Measurements from ENCODE around the gene CCDC146. TPM values are rescaled to one million over a fixed set of nuclear protein-coding genes. Genes with fewer than 3 reads are reported as not detected.
"Not testable (repeated sequence)": the region's sequence is repeated elsewhere in the genome, so short reads cannot be mapped to it uniquely, and the experiment has no call there.

CCDC146 gene
- total and polyA plus RNA-seq, 2 experiments from 2014 or later, result 1.9 to 4.0 TPM

DNA sequence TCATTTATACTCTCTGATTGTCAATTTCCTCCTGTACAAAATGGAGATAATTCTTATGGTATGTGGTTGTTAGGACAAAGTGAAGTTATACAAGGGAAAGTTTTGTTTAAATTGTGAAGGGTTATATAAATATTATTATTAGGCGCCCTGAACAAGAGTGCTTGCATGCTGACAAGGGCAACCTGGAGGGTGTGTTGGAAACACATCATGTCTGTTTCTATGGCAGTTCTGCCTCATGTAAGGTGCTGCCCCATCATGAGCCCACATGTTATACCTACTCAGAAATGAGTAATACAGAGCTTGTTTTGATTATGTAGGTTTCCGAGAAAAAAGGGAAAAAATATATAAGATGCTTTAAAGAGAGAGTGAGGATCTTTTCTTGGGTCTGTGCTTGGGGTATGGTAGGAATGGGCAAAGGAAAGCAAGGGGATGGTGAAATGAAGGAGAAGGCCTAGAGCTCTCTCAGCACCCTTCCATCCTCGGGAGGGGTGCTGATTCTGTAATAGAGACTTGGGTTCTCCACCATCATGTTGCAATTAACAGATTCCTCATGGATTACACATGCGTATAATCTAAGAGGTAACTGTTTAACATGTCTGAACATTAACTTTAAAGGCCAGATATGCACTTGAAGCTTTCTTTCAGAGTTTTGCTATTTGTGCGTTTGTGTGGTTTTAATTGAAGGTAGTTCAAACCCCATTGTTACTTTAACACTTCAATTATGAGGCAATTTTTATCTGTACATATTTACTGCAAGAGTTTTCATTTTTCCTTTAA lies 33.4 kb downstream of the CCDC146 start:
- H3K27ac ChIP-seq; DNase-seq (ENCODE audit: low spot score); H3K36me3 ChIP-seq (replicated peaks; ENCODE audit: insufficient read depth, low read depth); H2AFZ ChIP-seq; H3K9me2 ChIP-seq (replicated peaks; ENCODE audit: insufficient read depth); H4K20me1 ChIP-seq (ENCODE audit: insufficient read depth, poor library complexity, severe bottlenecking); H3K4me2 ChIP-seq; H3K4me1 ChIP-seq (ENCODE audit: insufficient read depth); H3K27me3 ChIP-seq; H3K9me3 ChIP-seq (ENCODE audit: low read depth); H3K79me2 ChIP-seq; H3K4me3 ChIP-seq: not testable (repeated sequence)
- 83% methylated on average over 4 of the region's 5 CpGs for WGBS (ENCODE audit: low lambda C conversion rate, missing lambda C conversion rate)

- not testable (repeated sequence) for H3K36me3 ChIP-seq (replicated peaks; ENCODE audit: insufficient read depth, low read depth); H3K4me1 ChIP-seq (ENCODE audit: insufficient read depth); H3K4me2 ChIP-seq; DNase-seq (ENCODE audit: low spot score); H3K9me3 ChIP-seq (ENCODE audit: low read depth); H3K27me3 ChIP-seq; H3K79me2 ChIP-seq; H2AFZ ChIP-seq; H3K9me2 ChIP-seq (replicated peaks; ENCODE audit: insufficient read depth); H4K20me1 ChIP-seq (ENCODE audit: insufficient read depth, poor library complexity, severe bottlenecking); H3K27ac ChIP-seq; H3K4me3 ChIP-seq
- WGBS (ENCODE audit: low lambda C conversion rate, missing lambda C conversion rate), result no CpG with 5 or more reads among the region's 1 CpG
Observed at GRCh38 chr7:77157034-77157433, 34.6 kb downstream of the CCDC146 start.

GRCh38 chr7:77157446-77157845 lies 35.0 kb downstream of the CCDC146 start:
- no peaks in the 10 kb centered on the region for H3K9me2 ChIP-seq (replicated peaks; ENCODE audit: insufficient read depth)
- no peak overlapping the region for H3K27ac ChIP-seq
- DNase-seq (ENCODE audit: low spot score), result no peak
- TF ChIP-seq EZH2phosphoT487 (IDR thresholded peaks at IDR 0.05; ENCODE audit: low read depth, severe bottlenecking, unreplicated experiment) (no peak), EZH2 (IDR thresholded peaks at IDR 0.05; ENCODE audit: borderline replicate concordance) (no peak)
- TF ChIP-seq, protein P1, sequence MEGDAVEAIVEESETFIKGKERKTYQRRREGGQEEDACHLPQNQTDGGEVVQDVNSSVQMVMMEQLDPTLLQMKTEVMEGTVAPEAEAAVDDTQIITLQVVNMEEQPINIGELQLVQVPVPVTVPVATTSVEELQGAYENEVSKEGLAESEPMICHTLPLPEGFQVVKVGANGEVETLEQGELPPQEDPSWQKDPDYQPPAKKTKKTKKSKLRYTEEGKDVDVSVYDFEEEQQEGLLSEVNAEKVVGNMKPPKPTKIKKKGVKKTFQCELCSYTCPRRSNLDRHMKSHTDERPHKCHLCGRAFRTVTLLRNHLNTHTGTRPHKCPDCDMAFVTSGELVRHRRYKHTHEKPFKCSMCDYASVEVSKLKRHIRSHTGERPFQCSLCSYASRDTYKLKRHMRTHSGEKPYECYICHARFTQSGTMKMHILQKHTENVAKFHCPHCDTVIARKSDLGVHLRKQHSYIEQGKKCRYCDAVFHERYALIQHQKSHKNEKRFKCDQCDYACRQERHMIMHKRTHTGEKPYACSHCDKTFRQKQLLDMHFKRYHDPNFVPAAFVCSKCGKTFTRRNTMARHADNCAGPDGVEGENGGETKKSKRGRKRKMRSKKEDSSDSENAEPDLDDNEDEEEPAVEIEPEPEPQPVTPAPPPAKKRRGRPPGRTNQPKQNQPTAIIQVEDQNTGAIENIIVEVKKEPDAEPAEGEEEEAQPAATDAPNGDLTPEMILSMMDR (IDR thresholded peaks at IDR 0.05; ENCODE audit: poor library complexity), result no peak
- 47% methylated on average over 1 of the region's 1 CpG for WGBS (ENCODE audit: low lambda C conversion rate, missing lambda C conversion rate)
- no peaks in the 10 kb centered on the region for H4K20me1 ChIP-seq (ENCODE audit: insufficient read depth, poor library complexity, severe bottlenecking)
- H3K79me2 ChIP-seq, result no peaks in the 10 kb centered on the region
- no peaks in the 10 kb centered on the region for H3K27me3 ChIP-seq
- no peak overlapping the region for H3K4me2 ChIP-seq
- H2AFZ ChIP-seq, result no peak overlapping the region
- H3K9me3 ChIP-seq (ENCODE audit: low read depth), result no peaks in the 10 kb centered on the region
- H3K4me3 ChIP-seq, result no peak overlapping the region
- H3K4me1 ChIP-seq (ENCODE audit: insufficient read depth), result no peaks in the 10 kb centered on the region
- H3K36me3 ChIP-seq (replicated peaks; ENCODE audit: insufficient read depth, low read depth), result no peaks in the 10 kb centered on the region

DNA sequence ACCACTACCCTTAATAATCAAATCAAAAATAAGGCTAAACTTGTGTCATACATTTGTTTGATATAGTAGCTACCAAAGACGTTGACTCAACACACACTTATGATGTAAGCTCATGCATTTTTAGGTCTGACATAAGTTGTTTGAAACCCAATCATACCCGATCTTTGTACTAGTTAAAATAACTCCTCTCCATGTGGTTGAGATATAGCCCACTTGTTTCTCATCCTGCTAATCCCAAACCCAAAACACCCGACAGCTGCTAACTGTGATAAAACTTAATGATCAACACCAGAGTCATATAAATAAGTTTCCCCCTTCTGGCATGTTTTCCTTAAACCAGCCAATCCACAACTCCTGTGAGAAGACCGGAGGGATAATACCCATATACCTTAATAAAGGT lies 48.7 kb downstream of the CCDC146 start:
- not testable (repeated sequence) for H3K79me2 ChIP-seq; H3K9me2 ChIP-seq (replicated peaks; ENCODE audit: insufficient read depth); DNase-seq (ENCODE audit: low spot score); H3K27me3 ChIP-seq; H4K20me1 ChIP-seq (ENCODE audit: insufficient read depth, poor library complexity, severe bottlenecking); H3K4me1 ChIP-seq (ENCODE audit: insufficient read depth); H3K36me3 ChIP-seq (replicated peaks; ENCODE audit: insufficient read depth, low read depth); H3K4me2 ChIP-seq; H3K9me3 ChIP-seq (ENCODE audit: low read depth); H3K27ac ChIP-seq; H2AFZ ChIP-seq; H3K4me3 ChIP-seq
- WGBS (ENCODE audit: low lambda C conversion rate, missing lambda C conversion rate), result 75% methylated on average over 4 of the region's 4 CpGs

- 93% methylated on average over 6 of the region's 6 CpGs for WGBS (ENCODE audit: low lambda C conversion rate, missing lambda C conversion rate)
Observed at GRCh38 chr7:77172437-77173172, 50.2 kb downstream of the CCDC146 start.

DNA sequence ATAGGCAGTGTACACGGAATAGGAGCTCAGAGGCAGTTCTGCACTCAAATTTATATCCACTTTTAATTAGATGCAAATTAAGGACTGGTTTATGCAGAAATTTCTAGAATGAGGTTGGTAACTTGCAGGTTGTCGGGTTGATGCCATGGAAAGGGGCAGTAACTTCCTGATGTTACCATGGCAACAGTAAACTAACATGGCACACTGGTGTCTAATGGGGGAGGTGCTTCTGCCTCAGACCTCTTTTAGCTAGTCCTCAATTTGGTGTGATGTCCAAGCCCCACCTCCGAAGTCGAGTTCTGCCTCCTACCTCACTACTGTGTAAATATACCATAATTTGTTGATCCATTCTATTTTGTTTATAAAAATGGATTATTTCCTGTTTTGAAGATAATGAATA lies 52.0 kb downstream of the CCDC146 start:
- H3K4me3 ChIP-seq; H3K4me2 ChIP-seq; H3K4me1 ChIP-seq (ENCODE audit: insufficient read depth); H3K27me3 ChIP-seq; H3K9me2 ChIP-seq (replicated peaks; ENCODE audit: insufficient read depth); H3K36me3 ChIP-seq (replicated peaks; ENCODE audit: insufficient read depth, low read depth); H3K27ac ChIP-seq; H4K20me1 ChIP-seq (ENCODE audit: insufficient read depth, poor library complexity, severe bottlenecking); H3K9me3 ChIP-seq (ENCODE audit: low read depth); H3K79me2 ChIP-seq; DNase-seq (ENCODE audit: low spot score); H2AFZ ChIP-seq: not testable (repeated sequence)
- 92% methylated on average over 3 of the region's 4 CpGs for WGBS (ENCODE audit: low lambda C conversion rate, missing lambda C conversion rate)

More at GRCh38 chr7:77172437-77173172, 50.2 kb downstream of the CCDC146 start:
- not testable (repeated sequence) for H3K36me3 ChIP-seq (replicated peaks; ENCODE audit: insufficient read depth, low read depth); H4K20me1 ChIP-seq (ENCODE audit: insufficient read depth, poor library complexity, severe bottlenecking); H3K4me3 ChIP-seq; H3K79me2 ChIP-seq; H3K9me3 ChIP-seq (ENCODE audit: low read depth); H3K9me2 ChIP-seq (replicated peaks; ENCODE audit: insufficient read depth); DNase-seq (ENCODE audit: low spot score); H3K4me1 ChIP-seq (ENCODE audit: insufficient read depth); H3K27ac ChIP-seq; H2AFZ ChIP-seq; H3K27me3 ChIP-seq; H3K4me2 ChIP-seq

DNA sequence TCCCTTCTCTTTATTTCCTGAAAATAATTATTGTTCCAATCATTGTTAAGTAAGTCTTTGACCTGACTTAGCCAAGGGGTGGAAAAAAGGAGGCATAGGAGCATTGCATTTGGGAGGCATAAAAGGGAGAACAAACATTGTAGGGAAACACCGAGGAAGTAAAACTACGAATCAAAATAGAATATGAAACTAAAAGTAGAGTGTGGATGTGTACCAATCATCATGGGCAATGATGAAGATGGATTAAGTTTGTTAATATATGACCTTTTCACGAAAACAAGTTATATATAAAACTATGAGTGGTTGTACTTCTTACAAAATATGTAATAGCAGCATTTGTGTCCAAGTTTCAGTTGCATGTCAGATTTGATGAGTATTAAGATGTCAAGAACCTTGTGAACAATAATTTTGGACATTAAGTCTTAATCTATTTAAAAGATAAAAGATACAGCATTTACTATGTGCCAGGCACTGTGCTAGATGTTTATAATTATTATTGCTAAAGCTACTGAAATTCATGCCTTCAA lies 52.9 kb downstream of the CCDC146 start:
- not testable (repeated sequence) for H3K9me2 ChIP-seq (replicated peaks; ENCODE audit: insufficient read depth); H3K27me3 ChIP-seq; H3K79me2 ChIP-seq; H3K4me1 ChIP-seq (ENCODE audit: insufficient read depth); H3K4me2 ChIP-seq; H2AFZ ChIP-seq; H4K20me1 ChIP-seq (ENCODE audit: insufficient read depth, poor library complexity, severe bottlenecking); H3K4me3 ChIP-seq; H3K36me3 ChIP-seq (replicated peaks; ENCODE audit: insufficient read depth, low read depth); DNase-seq (ENCODE audit: low spot score); H3K9me3 ChIP-seq (ENCODE audit: low read depth); H3K27ac ChIP-seq
- WGBS (ENCODE audit: low lambda C conversion rate, missing lambda C conversion rate), result 86% methylated on average over 1 of the region's 3 CpGs
